Esophagus muscularis mucosa (tissue), 4 donors: ENCODE data around the gene LRRC14B. TPM values are rescaled to one million over a fixed set of nuclear protein-coding genes. Genes with fewer than 3 reads are reported as not detected.

Source experiments
- DNase-seq: peaks from one replicate; pipeline ENCODE4 v3.0.0-alpha.2; 2017; ENCODE audit errors: extremely low spot score
- H3K27ac ChIP-seq, 4 donors: fragments of 200-600 bp; sonication (generic); replicated peaks in 1 of 4; 1 replicate in 3 of 4; 2 replicates in 1 of 4; pipeline ENCODE4 v1.5.1; 2016 to 2019; ENCODE audit warnings: mild to moderate bottlenecking in 1 of 4
- H3K27me3 ChIP-seq, 4 donors: fragments of 200-600 bp; sonication (generic); one replicate each; pipeline versions ENCODE4 v1.5.1 to v1.6.0; 2016 to 2019
- H3K36me3 ChIP-seq, 4 donors: fragments of 200-600 bp; sonication (generic); one replicate each; pipeline ENCODE4 v1.5.1; 2016 to 2019
- H3K4me1 ChIP-seq, 4 donors: fragments of 200-600 bp; sonication (generic); one replicate each; pipeline ENCODE4 v1.5.1; 2016 to 2019
- H3K4me3 ChIP-seq, 4 donors: fragments of 200-600 bp; sonication (generic); 1 replicate in 2 of 4; 2 replicates in 2 of 4; pipeline ENCODE4 v1.5.1; 2016 to 2019; ENCODE audit warnings: mild to moderate bottlenecking in 4 of 4, moderate library complexity in 1 of 4
- H3K9me3 ChIP-seq, 4 donors: fragments of 200-600 bp; sonication (generic); 1 replicate in 3 of 4; 2 replicates in 1 of 4; pipeline ENCODE4 v1.5.1; 2016 to 2019
- CTCF ChIP-seq, 3 experiments: fragments of 200-600 bp in 2 of 3; fragments of 450-650 bp in 1 of 3; sonication (generic) in 2 of 3; IDR thresholded peaks; one replicate each; pipeline ENCODE4 v1.5.1; 2017 to 2019; ENCODE audit warnings: antibody characterized with exemption in 3 of 3, mild to moderate bottlenecking in 2 of 3, moderate library complexity in 1 of 3
- EP300 ChIP-seq: sonication (generic); formaldehyde crosslinking; IDR thresholded peaks from one replicate; pipeline ENCODE4 v1.6.1; 2017; ENCODE audit warnings: antibody characterized with exemption
- POLR2A ChIP-seq: fragments of 450-650 bp; IDR thresholded peaks from one replicate; pipeline ENCODE4 v1.6.1; 2017; ENCODE audit warnings: antibody characterized with exemption, moderate library complexity, mild to moderate bottlenecking, low read depth
- POLR2AphosphoS5 ChIP-seq, 2 donors: sonication (generic); formaldehyde crosslinking; IDR thresholded peaks; one replicate each; pipeline ENCODE4 v1.6.1; 2017; ENCODE audit warnings: antibody characterized with exemption in 2 of 2
- WGBS: methylation state at CpG from one replicate; pipeline ENCODE4 v1.1.5; 2018; 5-methylcytosine and 5-hydroxymethylcytosine counted together
- intact Hi-C: fragments of 100-400 bp; cut with DNase I; formaldehyde crosslinking; loops from one replicate; pipeline ENCODE4 v1.15.1; 2023
- total RNA-seq, 4 donors: library from RNA; depleted of rRNA; stranded (reverse); fragments of >200 nt; gene quantifications; one replicate each; pipeline versions ENCODE4 v1.1.0 to v1.2.1, GENCODE V29; 2016

The LRRC14B gene
- total RNA-seq, 4 donors from 2014 or later: not detected

- peaks cover 32 to 37% (median 33%) of the 10 kb centered on the region in 4 donors for H3K4me1 ChIP-seq
- no peaks in the 10 kb centered on the region for H3K9me3 ChIP-seq
- intact Hi-C loops: no loop called here
- H3K4me3 ChIP-seq: peak overlapping the region in 2 of 4 donors; percentile 3 to 12
- H3K36me3 ChIP-seq: peaks cover 0 to 6% (median 0%) of the 10 kb centered on the region in 4 donors
- TF ChIP-seq EP300: no peak
- no peak for TF ChIP-seq POLR2AphosphoS5 (IDR thresholded peaks at IDR 0.05)
- peaks cover 0 to 51% (median 0%) of the 10 kb centered on the region in 4 donors for H3K27me3 ChIP-seq
- peak overlapping the region; percentile 19 to 54 (median 26) for H3K27ac ChIP-seq
- DNase-seq: no peak
- WGBS: 81% methylated on average over 14 of the region's 16 CpGs
Measured at GRCh38 chr5:190366-191035, 794 bp upstream of the LRRC14B start.

GRCh38 chr5:191949-192690, 825 bp downstream of the LRRC14B start:
- H3K36me3 ChIP-seq: peaks cover 0 to 6% (median 0%) of the 10 kb centered on the region in 4 donors
- no peaks in the 10 kb centered on the region for H3K9me3 ChIP-seq
- no peak overlapping the region for H3K27ac ChIP-seq
- DNase-seq: no peak
- H3K4me3 ChIP-seq: no peak overlapping the region
- TF ChIP-seq POLR2A (no peak), POLR2AphosphoS5 (IDR thresholded peaks at IDR 0.05) (no peak), EP300 (no peak), CTCF (IDR thresholded peaks at IDR 0.05) (no peak)
- peaks cover 32 to 37% (median 34%) of the 10 kb centered on the region in 4 donors for H3K4me1 ChIP-seq
- peaks cover 0 to 47% (median 0%) of the 10 kb centered on the region in 4 donors for H3K27me3 ChIP-seq
- intact Hi-C loops: no loop called here
- WGBS: 90% methylated on average over 14 of the region's 46 CpGs

GRCh38 chr5:192691-192969, 1.3 kb downstream of the LRRC14B start:
- Histone ChIP-seq H3K9me3 (no peaks in the 10 kb centered on the region), H3K36me3 (peaks cover 0 to 6% (median 0%) of the 10 kb centered on the region in 4 donors), H3K27me3 (peaks cover 0 to 42% (median 0%) of the 10 kb centered on the region in 4 donors), H3K4me1 (peaks cover 31 to 34% (median 32%) of the 10 kb centered on the region in 4 donors), H3K27ac (no peak overlapping the region), H3K4me3 (no peak overlapping the region)
- intact Hi-C loops: no loop called here
- 87% methylated on average over 9 of the region's 9 CpGs for WGBS
- no peak for DNase-seq
- TF ChIP-seq POLR2AphosphoS5 (IDR thresholded peaks at IDR 0.05) (no peak), EP300 (no peak), POLR2A (no peak), CTCF (IDR thresholded peaks at IDR 0.05) (no peak)

GRCh38 chr5:192970-193831, 1.9 kb downstream of the LRRC14B start:
- peaks cover 25 to 30% (median 27%) of the 10 kb centered on the region in 4 donors for H3K4me1 ChIP-seq
- intact Hi-C loops: no loop called here
- peaks cover 0 to 6% (median under 1%) of the 10 kb centered on the region in 4 donors for H3K36me3 ChIP-seq
- DNase-seq: no peak
- no peaks in the 10 kb centered on the region for H3K9me3 ChIP-seq
- H3K27ac ChIP-seq: no peak overlapping the region
- H3K27me3 ChIP-seq: peaks cover 0 to 36% (median 0%) of the 10 kb centered on the region in 4 donors
- TF ChIP-seq EP300: no peak
- no peak overlapping the region for H3K4me3 ChIP-seq
- WGBS: 93% methylated on average over 16 of the region's 17 CpGs

- 82% methylated on average over 13 of the region's 15 CpGs for WGBS
Measured at GRCh38 chr5:194102-194501, 2.8 kb downstream of the LRRC14B start.

More at GRCh38 chr5:194102-194501, 2.8 kb downstream of the LRRC14B start:
- H3K4me1 ChIP-seq: peaks cover 16 to 24% (median 18%) of the 10 kb centered on the region in 4 donors
- H3K9me3 ChIP-seq: no peaks in the 10 kb centered on the region
- no peak for DNase-seq
- intact Hi-C loops: no loop called here
- H3K4me3 ChIP-seq: no peak overlapping the region
- peaks cover 0 to 33% (median 0%) of the 10 kb centered on the region in 4 donors for H3K27me3 ChIP-seq
- H3K27ac ChIP-seq: no peak overlapping the region
- peaks cover 0 to 9% (median 6%) of the 10 kb centered on the region in 4 donors for H3K36me3 ChIP-seq
- TF ChIP-seq CTCF (IDR thresholded peaks at IDR 0.05) (no peak), POLR2AphosphoS5 (IDR thresholded peaks at IDR 0.05) (no peak)
